GM12865 (cell line): ENCODE results near the gene MRM3.
"Not testable (repeated sequence)": the region's sequence is repeated elsewhere in the genome, so short reads cannot be mapped to it uniquely, and the experiment has no call there.

Experiments used
- DNase-seq: peaks from one replicate; pipeline ENCODE4 v3.0.0; 2010; ENCODE audit warnings: low read depth
- H3K4me3 ChIP-seq: 2 replicates; pipeline ENCODE4 v1.5.1; 2011; ENCODE audit warnings: mild to moderate bottlenecking, low read depth, low read length, control low read depth
- TF ChIP-seq, protein P1 (sequence below): IDR thresholded peaks from 2 replicates; pipeline ENCODE4 v1.5.1; 2011; ENCODE audit warnings: low read length, control low read depth, low read depth, inconsistent platforms; ENCODE audit not compliant: insufficient read depth; ENCODE audit errors: missing control alignments

The MRM3 gene

DNA sequence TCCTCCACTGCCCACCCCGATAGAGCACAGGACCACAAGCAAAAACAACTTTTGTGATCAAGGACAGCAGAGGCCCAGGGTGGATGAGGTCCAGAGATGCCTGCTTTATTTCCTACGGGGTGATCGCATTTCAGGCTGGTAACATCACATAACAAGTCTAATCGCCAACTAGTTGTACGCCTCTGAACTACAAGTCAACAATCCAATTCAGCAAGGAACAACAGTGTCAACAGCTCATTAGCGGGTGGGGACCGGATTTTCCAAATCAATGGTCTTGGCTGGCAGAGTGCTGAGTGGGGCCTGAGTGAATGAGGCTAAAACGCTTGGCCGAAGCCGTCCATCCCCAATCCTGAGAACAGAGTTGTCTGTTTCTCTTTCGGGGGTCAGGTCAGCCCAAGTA, 17.1 kb downstream of the MRM3 start:
- no peak overlapping the region for H3K4me3 ChIP-seq
- no peak for DNase-seq
- TF ChIP-seq, protein P1, sequence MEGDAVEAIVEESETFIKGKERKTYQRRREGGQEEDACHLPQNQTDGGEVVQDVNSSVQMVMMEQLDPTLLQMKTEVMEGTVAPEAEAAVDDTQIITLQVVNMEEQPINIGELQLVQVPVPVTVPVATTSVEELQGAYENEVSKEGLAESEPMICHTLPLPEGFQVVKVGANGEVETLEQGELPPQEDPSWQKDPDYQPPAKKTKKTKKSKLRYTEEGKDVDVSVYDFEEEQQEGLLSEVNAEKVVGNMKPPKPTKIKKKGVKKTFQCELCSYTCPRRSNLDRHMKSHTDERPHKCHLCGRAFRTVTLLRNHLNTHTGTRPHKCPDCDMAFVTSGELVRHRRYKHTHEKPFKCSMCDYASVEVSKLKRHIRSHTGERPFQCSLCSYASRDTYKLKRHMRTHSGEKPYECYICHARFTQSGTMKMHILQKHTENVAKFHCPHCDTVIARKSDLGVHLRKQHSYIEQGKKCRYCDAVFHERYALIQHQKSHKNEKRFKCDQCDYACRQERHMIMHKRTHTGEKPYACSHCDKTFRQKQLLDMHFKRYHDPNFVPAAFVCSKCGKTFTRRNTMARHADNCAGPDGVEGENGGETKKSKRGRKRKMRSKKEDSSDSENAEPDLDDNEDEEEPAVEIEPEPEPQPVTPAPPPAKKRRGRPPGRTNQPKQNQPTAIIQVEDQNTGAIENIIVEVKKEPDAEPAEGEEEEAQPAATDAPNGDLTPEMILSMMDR, result no peak

DNA sequence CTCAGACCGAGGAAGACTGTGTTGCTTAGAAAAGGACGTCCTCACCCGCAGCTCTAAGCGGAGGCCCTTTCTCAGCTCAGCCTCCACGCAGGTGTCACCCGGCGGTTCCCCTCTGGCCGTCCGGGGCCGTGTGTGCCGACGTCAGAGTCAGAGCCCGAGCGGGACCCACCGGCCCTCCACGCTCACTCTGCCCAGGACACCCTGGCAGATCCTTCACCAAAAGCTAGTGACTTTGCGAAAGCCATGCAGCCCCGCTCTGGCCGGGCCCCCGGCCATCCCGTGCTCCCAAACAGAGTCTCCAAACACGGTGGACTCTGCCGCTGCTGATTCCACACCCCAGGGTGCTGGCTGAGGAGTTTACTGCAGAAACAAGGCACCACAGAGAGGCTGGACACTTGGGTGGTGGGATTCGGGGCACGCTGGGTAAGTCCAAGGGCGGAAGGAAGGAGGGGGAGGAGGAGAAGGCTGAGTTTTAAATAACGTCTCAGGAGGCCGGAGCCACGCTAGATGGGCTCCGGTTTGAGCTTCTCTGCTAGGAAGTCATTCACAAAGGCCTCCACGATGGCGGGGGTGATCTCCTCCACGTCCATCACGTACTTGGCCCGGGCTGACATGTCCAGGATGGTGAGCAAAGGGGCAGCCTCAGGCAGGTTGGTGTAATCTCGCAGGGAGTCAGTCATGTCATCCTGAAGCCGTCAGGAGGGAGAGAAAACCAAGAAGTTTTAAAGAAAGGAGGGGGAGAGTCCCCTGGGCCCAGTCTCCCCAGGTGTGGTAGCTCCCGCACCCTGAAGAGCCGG, 18.5 kb downstream of the MRM3 start:
- no peak overlapping the region for H3K4me3 ChIP-seq
- no peak for DNase-seq
- TF ChIP-seq, protein P1, result no peak

DNA sequence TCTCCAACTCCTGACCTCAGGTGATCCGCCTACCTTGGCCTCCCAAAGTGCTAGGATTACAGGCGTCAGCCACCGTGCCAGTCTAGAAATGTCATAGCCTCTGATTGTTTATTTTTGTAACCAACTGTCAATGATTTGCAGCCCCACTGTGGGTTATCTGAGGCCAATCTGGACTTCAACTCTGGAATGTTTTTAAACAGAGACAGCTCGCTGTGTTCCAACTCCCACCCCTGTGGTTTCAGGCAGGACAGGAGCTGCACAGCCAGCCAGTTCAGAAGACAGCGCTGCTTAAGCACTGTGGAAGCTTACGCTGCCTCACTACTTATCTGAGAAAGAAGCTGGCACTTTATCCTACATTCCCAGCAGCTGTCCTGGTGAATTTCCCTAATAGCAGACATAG, 19.5 kb downstream of the MRM3 start:
- DNase-seq, result no peak
- H3K4me3 ChIP-seq, result no peak overlapping the region
- TF ChIP-seq, protein P1, result no peak

DNA sequence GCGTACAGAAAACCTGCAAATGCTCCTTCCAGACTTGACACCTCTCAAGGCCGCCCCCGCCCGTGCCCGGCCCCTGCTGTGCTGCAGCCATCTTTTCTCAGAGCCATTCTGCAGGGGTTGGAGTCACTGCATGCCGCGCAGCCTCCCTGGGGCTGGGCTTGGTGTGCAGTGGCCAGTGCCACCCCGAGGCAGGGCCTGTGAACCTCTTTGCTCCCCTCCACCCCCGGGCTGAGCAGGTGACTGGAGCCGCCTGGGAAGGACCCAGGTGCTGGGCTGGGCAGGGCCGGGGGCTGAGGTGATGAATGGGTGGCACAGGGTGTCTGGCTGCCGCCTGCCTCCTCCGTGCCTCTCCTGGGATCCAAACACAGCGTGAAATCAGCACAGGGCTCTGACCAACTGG, 20.3 kb downstream of the MRM3 start:
- no peak for DNase-seq
- no peak overlapping the region for H3K4me3 ChIP-seq
- TF ChIP-seq, protein P1, result no peak

DNA sequence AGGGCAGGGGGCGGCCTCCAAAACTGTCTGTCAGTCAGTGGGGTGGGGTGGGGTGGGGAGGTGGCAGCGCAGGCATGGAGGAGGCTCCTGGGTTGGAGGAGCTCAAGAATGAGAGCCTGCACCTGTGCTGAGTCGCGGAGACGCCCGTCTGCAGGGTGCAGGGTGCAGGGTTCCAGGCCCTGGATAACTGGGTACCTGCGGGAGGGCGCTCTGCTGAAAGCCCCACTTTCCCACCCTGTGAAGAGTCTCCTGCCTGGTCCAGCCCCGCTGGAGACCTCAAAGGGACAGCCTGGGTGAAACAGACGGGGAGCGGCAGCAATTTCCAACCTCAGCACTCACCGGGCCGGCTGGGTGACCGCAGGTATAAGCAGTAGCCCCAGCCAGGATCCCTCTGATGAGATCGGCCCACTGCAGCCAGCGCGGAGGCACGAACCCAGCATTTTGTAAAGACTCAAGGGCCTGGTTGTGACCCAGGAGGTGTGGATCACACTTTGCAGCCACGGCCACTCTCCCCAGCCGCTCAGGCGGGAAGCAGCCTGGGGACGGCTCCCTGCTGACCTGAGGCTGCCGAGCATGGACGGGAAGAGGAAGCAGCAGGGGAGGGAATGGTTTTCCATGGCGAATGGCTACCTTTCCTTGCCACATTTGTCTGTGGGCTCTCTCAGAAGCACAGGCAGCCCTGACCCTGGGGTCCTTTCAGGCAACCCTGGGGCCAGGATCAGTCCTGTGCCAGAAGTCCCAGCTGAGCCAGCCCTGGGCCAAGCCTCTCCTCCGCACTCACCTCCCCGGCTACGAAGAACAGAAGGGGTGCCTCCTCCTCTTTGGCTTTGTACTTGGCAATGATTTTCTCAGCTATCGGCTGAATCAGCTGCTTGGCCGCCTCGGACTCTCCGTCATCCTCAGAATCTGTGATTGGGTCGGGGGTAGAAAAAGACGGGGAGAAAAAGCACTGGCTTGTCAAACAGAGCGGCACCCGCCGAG, 21.0 kb downstream of the MRM3 start:
- no peak for DNase-seq
- TF ChIP-seq, protein P1, result no peak
- H3K4me3 ChIP-seq, result no peak overlapping the region

DNA sequence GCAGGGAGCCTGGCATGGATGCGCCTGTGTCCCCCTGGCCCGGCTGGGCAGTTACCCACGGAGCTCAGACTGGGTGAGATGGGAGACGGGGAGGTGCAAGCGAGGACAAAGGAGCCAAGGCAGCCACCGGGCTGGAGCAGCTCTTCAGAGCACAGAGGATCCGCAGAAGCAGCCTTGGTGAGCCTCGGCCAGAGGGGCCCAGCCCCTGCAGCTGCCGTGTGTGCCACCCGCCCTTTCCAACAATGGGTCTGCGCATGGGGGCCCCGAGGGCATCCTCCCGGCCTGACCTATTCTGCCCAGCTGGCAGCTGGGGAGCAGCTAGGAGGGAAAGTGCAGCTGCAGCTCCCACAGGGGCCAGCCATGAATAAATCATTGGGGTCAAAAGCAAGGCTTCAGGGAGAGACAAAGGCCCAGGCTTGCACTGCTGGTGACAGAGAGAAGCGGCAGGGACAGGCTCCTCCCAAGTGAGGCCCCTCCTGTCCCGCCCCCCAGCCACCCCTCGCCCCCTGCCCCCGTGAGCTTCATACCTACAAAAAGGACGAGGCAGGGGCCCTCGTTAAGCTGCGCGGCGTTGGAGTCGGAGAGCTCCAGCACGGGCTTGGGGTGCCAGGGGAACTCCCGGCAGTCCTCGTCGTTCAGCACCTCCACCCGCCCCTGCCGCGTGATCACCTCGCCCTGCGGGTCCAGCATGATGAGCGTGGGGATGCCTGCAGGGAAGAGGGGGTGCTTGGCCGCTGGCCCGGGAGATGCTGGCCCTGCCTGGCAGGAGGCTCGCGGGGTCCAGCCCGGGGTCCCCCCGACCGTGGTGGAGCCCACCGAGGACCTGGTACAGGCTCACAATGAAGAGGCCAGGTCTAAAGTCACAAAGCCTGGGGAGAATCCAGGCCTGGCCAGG, 22.6 kb downstream of the MRM3 start:
- no peak for DNase-seq

DNA sequence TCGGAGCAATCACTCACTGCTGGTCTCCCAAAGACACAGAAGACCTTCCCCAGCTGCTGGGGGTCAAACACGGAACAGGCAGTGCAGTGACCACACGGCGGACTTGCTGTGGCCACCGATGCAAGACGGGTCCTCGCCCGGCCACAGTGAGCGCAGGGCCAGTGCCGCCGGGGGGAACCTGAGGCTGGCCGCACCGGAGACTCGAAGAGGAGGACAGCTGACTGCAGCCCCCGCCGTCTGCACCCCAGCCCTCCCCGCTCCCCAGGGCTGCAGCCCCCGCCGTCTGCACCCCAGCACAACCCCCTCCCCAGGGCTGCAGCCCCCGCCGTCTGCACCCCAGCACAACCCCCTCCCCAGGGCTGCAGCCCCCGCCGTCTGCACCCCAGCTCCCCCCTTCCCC, 23.7 kb downstream of the MRM3 start:
- not testable (repeated sequence) for H3K4me3 ChIP-seq, DNase-seq

More for the DNA sequence above, 22.6 kb downstream of the MRM3 start:
- H3K4me3 ChIP-seq, result no peak overlapping the region
- TF ChIP-seq, protein P1, result no peak
